CD1c-positive myeloid dendritic cell (primary cell): ENCODE data around the gene PARD3.

Experiments used
- DNase-seq: peaks from one replicate; pipeline ENCODE4 v3.0.0-alpha.2; 2016; ENCODE audit errors: extremely low spot score

The PARD3 gene

DNA sequence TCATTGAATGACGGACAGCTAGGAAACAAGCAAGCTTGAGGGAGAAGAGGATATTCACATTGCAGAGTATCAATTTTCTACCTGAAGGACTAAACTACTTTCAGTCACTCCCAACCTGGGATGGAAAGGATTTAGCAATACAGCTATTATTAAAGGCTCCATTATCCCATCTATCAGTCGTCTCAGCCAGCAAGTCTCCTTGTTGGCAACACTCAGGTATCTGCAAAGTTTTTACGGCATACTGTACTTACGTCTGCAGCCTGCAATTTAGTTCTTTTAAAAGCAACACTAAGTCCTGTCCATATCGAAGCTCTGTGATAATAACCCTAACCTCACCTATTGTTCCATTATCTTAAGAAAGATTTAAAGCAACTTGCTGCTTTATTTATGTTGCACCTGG is 689.4 kb downstream of the PARD3 start:
- DNase-seq = no peak

DNA sequence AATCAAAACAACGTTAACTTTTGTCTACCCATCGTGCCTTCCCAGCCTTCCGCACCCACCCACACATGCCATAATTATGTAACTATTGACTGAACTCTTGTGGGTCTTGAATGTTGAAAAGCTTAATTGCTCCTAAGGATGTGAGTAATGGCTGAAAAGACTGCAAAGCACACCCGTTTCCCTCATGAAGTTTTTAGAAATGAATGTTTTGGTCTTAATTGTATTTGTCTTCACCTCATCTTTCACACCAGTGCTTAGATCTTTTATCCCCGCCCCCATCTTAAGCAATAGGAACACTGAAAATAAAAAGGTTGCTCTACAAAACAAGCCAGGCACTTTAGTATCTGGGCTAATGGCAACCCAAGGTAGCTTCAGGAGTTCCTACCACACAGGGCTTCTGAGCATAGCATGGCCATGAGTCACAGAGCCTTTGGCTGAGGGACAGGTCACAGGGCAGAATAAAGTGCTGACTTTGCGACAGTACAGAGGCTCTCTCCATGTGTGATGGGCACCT is 690.5 kb downstream of the PARD3 start:
- no peak for DNase-seq

DNA sequence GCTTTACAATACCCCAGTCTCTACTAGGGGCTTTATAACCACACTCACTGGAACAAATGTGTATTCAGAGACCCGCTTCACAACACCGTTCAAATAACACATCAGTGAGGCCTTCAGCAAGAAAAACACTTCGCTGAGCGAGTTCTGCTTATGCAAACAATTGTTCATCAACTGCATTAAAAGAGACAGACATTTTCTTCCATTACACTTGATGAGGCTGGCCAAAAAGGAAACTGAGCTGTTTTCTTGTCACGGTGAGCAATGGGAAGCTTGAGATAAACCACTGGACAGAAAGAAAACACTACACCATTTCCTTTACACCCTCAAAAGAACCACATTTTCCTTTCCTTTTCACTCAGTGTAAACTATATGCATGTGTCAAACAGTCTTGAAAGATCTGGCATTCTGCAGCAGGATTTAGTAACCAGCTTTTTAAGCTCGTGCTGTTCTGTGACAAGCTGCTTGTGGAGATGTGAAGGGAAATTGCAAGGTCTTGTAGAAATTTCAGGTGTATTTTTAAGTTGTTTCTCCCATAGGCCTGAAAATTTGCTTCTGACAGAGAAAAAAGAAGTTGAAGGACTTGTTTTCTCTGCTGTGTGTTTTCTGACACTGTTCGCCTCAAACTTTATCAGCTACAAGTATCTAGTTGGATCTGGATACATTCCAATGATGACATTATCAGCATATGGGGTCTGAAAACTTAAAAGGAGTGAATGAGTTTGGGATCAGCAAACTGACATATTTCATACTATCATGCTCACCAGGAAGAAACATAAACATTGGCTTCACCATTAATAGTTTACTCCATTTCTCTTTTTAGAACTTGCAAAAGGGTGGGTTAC is 693.1 kb downstream of the PARD3 start:
- no peak for DNase-seq

- no peak for DNase-seq
Measured at GRCh38 chr10:34121125-34121753, 693.9 kb downstream of the PARD3 start.

DNA sequence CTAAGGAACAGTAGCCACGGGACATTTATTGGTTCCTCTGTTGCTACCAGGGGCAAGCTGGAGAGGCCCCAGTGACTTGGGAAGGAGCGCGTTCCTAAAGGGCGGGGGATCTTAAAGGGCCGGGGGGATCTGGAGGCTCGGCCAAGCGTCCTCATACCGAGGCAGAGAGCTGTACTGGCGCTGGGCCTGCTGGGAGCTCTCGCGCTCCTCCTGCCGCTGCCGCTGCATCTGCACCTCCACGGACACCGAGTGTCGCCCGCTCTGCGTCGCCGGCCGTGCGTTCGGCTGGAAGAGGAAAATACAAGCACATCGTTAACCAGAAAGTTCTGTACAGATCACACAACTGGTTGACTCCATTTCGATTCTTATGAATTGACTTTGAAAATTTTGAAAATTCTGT is 695.6 kb downstream of the PARD3 start:
- DNase-seq = no peak

DNA sequence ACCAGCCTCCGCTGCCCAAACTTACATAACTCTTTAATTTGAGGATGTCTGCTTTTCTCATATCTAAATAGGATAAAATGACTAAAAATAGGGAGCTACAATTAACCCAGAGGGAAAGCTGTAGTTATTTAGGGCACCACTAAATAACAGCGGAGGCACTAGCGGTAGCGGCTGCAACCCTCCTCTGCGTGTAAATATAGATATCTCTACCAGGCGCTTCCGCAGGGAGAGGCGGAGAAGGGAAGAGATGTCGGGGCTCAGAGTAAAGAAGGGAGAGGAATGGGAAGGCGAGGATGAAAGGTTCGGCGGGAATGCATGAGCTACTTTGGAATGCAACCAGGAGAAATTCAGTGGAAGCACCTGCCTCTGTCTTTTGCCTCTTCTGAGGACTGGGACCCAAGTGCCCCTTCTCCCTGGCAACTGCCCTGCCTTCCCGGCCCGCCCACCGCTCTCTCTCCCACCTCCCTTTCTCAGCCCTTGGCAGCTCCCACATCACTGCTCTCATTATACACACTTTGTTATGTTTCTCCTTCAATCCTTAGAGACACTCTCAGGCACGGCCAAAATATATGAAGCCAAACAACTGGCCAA is 698.3 kb downstream of the PARD3 start:
- DNase-seq = no peak

- no peak for DNase-seq
Measured at GRCh38 chr10:34116220-34116641, 698.9 kb downstream of the PARD3 start.

GRCh38 chr10:34114914-34115313 is 700.2 kb downstream of the PARD3 start:
- no peak for DNase-seq

DNA sequence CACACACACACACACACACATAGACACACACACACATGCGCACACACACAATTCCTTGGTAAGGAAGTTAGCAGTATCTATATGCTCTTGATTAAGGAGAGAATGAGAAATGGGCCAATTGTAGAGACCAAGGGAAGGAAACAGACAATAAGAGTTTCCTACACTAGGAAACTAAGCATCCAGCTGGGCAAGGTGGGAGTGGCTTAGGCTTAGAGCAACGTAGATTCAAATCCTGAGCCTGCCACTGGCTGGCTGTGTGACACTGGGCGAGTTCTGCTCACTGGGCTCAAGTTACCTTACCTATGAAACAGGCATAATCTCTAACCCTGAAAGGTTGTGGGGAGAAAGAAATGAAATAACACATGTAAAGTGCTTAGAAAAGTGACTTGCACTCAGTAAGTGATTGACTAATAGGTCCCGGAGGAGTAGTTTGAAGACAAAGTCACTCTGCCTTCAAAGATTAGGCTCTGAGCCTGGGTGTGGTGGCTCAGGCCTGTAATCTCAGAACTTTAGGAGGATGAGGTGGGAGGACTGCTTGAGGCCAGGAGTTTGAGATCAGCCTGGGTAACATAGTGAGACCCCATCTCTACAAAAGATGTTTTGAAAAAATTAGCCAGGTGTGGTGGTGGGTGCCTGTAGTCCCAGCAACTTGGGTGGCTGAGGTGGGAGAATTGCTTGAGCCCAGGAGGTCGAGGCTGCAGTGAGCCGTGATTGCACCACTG is 701.4 kb downstream of the PARD3 start:
- DNase-seq = no peak

DNA sequence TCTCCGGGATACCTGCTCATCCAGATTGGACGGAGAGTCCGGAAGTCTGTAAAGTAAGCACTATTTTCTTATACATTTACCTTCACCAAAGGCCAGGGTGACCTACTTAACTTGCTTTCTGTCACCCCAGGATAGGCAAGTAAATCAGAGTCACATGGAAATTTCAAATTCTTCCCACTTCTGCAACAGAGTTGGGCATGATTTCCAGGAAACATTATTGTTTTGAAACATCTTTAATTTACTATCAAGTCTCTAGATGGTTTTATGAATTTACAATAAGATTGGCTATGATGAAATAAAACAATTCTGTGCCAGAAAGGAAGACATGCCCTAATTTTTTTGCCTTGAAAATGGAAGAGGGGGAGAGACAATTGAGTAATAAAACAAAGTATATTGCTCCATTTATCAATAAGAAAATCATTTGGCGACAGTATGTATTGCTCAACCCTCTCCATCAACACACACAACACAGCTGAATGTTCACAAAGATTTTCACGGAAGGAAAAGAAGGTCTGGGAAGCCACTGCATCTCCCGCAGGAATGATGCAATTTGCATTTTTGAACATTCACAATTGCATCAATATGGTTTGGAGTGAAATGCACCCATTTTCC is 702.8 kb downstream of the PARD3 start:
- DNase-seq = no peak

DNA sequence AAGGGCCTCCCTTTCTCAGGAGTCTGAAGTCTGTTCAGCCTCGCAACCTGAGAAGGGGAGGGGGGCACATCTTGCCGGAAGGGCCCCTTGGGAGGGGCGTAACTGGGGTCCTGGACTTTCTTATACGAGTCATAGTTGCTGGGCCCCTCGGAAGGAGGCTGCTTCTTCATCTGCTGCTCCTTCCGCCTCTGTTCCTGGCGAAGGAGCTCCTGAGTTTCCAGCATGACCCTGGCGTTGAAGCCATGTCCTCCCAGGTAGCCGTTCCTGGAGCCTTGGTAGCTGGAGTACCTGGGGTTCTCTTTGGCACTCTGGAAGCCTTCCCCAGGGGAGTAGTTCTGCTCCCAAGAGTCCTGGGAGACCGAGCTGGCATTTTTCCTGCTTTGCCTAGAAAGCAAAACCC is 703.9 kb downstream of the PARD3 start:
- no peak for DNase-seq

GRCh38 chr10:34109952-34110702 is 705.0 kb downstream of the PARD3 start:
- DNase-seq = no peak

GRCh38 chr10:34109495-34109894 is 705.6 kb downstream of the PARD3 start:
- no peak for DNase-seq

DNA sequence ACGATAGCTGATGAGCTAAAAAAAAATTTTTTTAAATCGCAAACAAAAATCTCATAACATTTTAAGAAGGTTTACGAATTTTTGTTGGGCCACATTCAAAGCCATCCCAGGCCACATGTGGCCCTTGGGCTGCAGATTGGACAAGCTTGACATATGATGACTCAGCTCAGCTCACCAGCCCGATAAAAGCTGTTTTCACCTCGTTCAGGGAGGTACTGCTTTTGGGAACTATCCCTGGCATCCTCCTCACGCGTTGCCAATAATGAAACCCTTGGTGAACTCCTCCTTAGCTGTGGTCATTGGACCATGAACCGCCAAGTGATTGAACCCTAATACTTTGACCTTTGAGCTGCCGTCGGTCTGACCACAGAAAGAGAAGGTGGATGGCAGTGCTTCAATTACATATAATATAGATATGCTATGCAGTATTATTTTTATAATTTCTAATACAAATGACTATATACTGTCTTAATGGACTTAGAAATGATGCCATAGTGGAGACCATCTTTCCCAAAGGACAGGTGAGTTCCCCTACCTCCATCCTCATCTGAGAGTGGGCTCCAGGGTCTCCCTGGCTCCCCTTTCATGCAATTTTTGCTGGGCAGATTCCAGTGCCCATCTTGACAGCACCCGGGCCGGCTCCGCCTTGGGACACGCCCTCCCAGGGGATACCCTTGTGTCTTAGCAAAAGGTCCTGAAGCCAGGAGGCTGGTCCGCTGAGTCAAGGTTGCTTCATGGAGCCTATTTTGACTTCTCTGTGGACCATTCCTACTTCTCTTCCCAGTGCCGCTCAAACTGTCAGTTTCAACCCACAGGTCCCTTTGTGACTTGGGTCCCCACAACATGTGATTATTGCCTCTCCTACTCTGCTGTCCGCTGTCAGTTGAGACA is 707.2 kb downstream of the PARD3 start:
- DNase-seq = no peak

GRCh38 chr10:34106356-34106885 is 708.7 kb downstream of the PARD3 start:
- DNase-seq = no peak

- DNase-seq = no peak
Measured at GRCh38 chr10:34104829-34105572, 710.1 kb downstream of the PARD3 start.

DNA sequence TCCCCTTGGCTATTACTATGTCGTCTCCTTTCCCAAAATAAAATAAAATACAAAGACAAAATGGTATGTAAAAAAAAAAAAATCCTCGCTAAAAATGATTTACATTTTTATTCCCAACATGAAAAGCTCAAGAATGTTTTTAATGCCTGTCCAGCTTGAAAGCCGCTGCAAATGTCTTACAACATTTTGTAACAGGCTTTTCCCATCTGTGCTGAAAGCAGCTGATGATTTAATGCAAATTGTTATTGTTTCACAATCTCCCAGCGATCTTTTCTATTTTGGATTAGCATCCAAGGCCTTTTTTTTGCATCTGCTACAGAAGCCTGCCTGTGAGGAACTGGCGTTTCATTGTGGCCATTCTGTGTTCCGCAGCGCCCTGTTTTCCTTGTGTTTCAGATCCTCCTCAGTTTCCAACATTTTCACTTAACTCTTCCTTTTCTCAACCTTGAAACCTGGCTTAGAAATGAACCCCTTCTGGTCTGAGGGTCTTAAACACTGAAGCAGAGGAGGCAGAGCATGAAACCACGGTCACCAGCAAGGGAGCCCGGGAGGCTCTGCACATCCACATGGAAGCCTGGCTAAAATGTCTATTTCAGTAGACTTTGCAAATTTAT is 712.1 kb downstream of the PARD3 start:
- DNase-seq = no peak

DNA sequence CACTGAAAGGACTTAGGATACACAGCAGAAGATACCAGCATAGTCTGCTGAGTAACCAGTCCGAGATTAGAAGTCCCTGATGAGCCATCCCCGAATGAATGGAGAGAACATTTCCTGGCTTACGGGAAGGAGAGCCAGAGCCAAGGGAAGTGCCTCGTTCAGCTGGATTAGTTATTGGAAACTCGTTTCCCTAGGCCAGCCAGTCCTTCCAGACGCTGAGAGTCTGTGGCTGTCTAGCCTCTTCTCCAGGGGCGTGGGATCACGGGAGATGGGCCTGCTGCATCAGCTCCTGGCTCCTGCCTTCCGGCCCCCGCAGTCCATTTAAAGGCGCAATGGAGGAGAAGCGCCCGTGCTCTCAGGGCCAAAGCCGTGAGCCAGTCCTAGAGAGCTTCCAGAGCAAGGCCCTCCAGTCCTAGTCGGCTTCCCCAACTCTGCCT is 712.8 kb downstream of the PARD3 start:
- no peak for DNase-seq
